Thymus (tissue), 14 donors: ENCODE data around the gene PPP4R3B. TPM values are rescaled to one million over a fixed set of nuclear protein-coding genes. Genes with fewer than 3 reads are reported as not detected.

Source experiments
- DNase-seq, 9 donors: peaks; one replicate each; pipeline ENCODE4 v3.0.0-alpha.2; 2013; ENCODE audit warnings: low spot score in 9 of 9, low read depth in 6 of 9, missing footprints in 1 of 9
- H3K27ac ChIP-seq, 2 donors: one replicate each; pipeline ENCODE4 v1.5.1; 2013; ENCODE audit warnings: control low read depth in 1 of 2, low read depth in 1 of 2, low read length in 1 of 2, mild to moderate bottlenecking in 1 of 2, moderate library complexity in 1 of 2
- H3K27me3 ChIP-seq, 2 donors: one replicate each; pipeline ENCODE4 v1.5.1; 2013; ENCODE audit warnings: low read length in 1 of 2; ENCODE audit not compliant: control insufficient read depth in 2 of 2, insufficient read depth in 1 of 2
- H3K36me3 ChIP-seq, 2 donors: one replicate each; pipeline ENCODE4 v1.5.1; 2013; ENCODE audit warnings: low read length in 1 of 2, mild to moderate bottlenecking in 1 of 2, moderate library complexity in 1 of 2; ENCODE audit not compliant: control insufficient read depth in 2 of 2, insufficient read depth in 2 of 2
- H3K4me1 ChIP-seq, 2 donors: one replicate each; pipeline ENCODE4 v1.5.1; 2013; ENCODE audit warnings: low read length in 2 of 2; ENCODE audit not compliant: control insufficient read depth in 2 of 2, insufficient read depth in 2 of 2
- H3K4me3 ChIP-seq, 2 donors: one replicate each; pipeline ENCODE4 v1.5.1; 2013; ENCODE audit warnings: low read length in 2 of 2, control low read depth in 1 of 2, mild to moderate bottlenecking in 1 of 2
- H3K9me3 ChIP-seq, 2 donors: one replicate each; pipeline ENCODE4 v1.5.1; 2013; ENCODE audit warnings: low read length in 1 of 2, mild to moderate bottlenecking in 1 of 2; ENCODE audit not compliant: control insufficient read depth in 2 of 2, insufficient read depth in 1 of 2
- WGBS: extraction: QIAGEN DNeasy Blood & Tissue Kit; methylation state at CpG from one replicate; pipeline ENCODE4 v1.1.7; 2013; 5-methylcytosine and 5-hydroxymethylcytosine counted together
- long read RNA-seq, 10 donors: transcript quantifications; one replicate each; lab custom pipeline, GENCODE V29; 2026
- polyA plus RNA-seq: library from polyadenylated mRNA; stranded (reverse); fragments of 200-250 nt; gene quantifications from one replicate; pipeline ENCODE4 v1.2.3, GENCODE V29; 2013
- total RNA-seq: library from RNA; stranded (reverse); fragments of 120-200 nt; gene quantifications from one replicate; pipeline ENCODE4 v1.2.4, GENCODE V29; 2013
- donor health status: healthy.

The PPP4R3B gene
- total RNA-seq (56.0 TPM), polyA plus RNA-seq (45.9 TPM)
- long read RNA-seq, donor 1, result 0 reads
- long read RNA-seq, donor 2, full-length matches to known transcripts, result 5 of 44 reads
- long read RNA-seq, donor 2, partial matches to known transcripts, result 39 of 44 reads
- long read RNA-seq, donor 2, other reads (novel, unspliced or antisense), result 0 of 44 reads
- long read RNA-seq, donor 3, full-length matches to known transcripts, result 7 of 27 reads
- long read RNA-seq, donor 3, partial matches to known transcripts, result 20 of 27 reads
- long read RNA-seq, donor 3, other reads (novel, unspliced or antisense), result 0 of 27 reads
- long read RNA-seq, donor 4, full-length matches to known transcripts, result 5 of 5 reads
- long read RNA-seq, donor 4, partial matches to known transcripts, result 0 of 5 reads
- long read RNA-seq, donor 4, other reads (novel, unspliced or antisense), result 0 of 5 reads
- long read RNA-seq, donor 5, full-length matches to known transcripts, result 3 of 15 reads
- long read RNA-seq, donor 5, partial matches to known transcripts, result 12 of 15 reads
- long read RNA-seq, donor 5, other reads (novel, unspliced or antisense), result 0 of 15 reads
- long read RNA-seq, donor 6, full-length matches to known transcripts, result 9 of 14 reads
- long read RNA-seq, donor 6, partial matches to known transcripts, result 5 of 14 reads
- long read RNA-seq, donor 6, other reads (novel, unspliced or antisense), result 0 of 14 reads
- long read RNA-seq, donor 7, full-length matches to known transcripts, result 7 of 27 reads
- long read RNA-seq, donor 7, partial matches to known transcripts, result 20 of 27 reads
- long read RNA-seq, donor 7, other reads (novel, unspliced or antisense), result 0 of 27 reads
- long read RNA-seq, donor 8, result 0 reads
- long read RNA-seq, donor 9, full-length matches to known transcripts, result 2 of 8 reads
- long read RNA-seq, donor 9, partial matches to known transcripts, result 6 of 8 reads
- long read RNA-seq, donor 9, other reads (novel, unspliced or antisense), result 0 of 8 reads
- long read RNA-seq, donor 10, full-length matches to known transcripts, result 1 of 7 reads
- long read RNA-seq, donor 10, partial matches to known transcripts, result 6 of 7 reads
- long read RNA-seq, donor 10, other reads (novel, unspliced or antisense), result 0 of 7 reads

GRCh38 chr2:55617175-55618024, at the start of gene PPP4R3B:
Gene PPP4R3B, minus strand, starts transcription at chr2:55617622. Its CDS starts 337 bp downstream, at chr2:55617285.
- H3K4me3 ChIP-seq, result peak within 1 kb of the TSS; percentile 95 to 99
- under 1% methylated on average over 82 of the region's 82 CpGs for WGBS
- H3K36me3 ChIP-seq, result peaks cover 8 to 20% of the 10 kb centered on the region in 2 donors
- DNase-seq, result peak; percentile 92 to 100 (median 98)
- H3K4me1 ChIP-seq, result peaks cover 22 to 27% of the 10 kb centered on the region in 2 donors
- H3K27me3 ChIP-seq, result no peaks in the 10 kb centered on the region
- peak within 1 kb of the TSS; percentile 96 to 97 for H3K27ac ChIP-seq
- no peaks in the 10 kb centered on the region for H3K9me3 ChIP-seq

- no peak for DNase-seq
- WGBS, result over 99% methylated on average over 2 of the region's 2 CpGs
- Histone ChIP-seq H3K36me3 (peaks cover 0 to 25% of the 10 kb centered on the region in 2 donors), H3K4me3 (no peak overlapping the region), H3K27me3 (no peaks in the 10 kb centered on the region), H3K4me1 (no peaks in the 10 kb centered on the region), H3K27ac (no peak overlapping the region), H3K9me3 (no peaks in the 10 kb centered on the region)
Observed at GRCh38 chr2:55653255-55653654, 35.8 kb upstream of the PPP4R3B start.

- 97% methylated on average over 1 of the region's 1 CpG for WGBS
- no peak overlapping the region for H3K27ac ChIP-seq
- H3K4me1 ChIP-seq, result no peaks in the 10 kb centered on the region
- no peaks in the 10 kb centered on the region for H3K9me3 ChIP-seq
- DNase-seq, result no peak
- H3K36me3 ChIP-seq, result peaks cover 0 to 15% of the 10 kb centered on the region in 2 donors
- H3K27me3 ChIP-seq, result no peaks in the 10 kb centered on the region
- no peak overlapping the region for H3K4me3 ChIP-seq
Observed at GRCh38 chr2:55649211-55649610, 31.8 kb upstream of the PPP4R3B start.

GRCh38 chr2:55636831-55637230, 19.4 kb upstream of the PPP4R3B start:
- 98% methylated on average over 3 of the region's 3 CpGs for WGBS

GRCh38 chr2:55628931-55629330, 11.5 kb upstream of the PPP4R3B start:
- Histone ChIP-seq H3K27me3 (no peaks in the 10 kb centered on the region), H3K9me3 (no peaks in the 10 kb centered on the region), H3K27ac (no peak overlapping the region), H3K36me3 (peaks cover 0 to 20% of the 10 kb centered on the region in 2 donors), H3K4me1 (no peaks in the 10 kb centered on the region), H3K4me3 (no peak overlapping the region)
- 71% methylated on average over 2 of the region's 2 CpGs for WGBS
- no peak for DNase-seq

More at GRCh38 chr2:55636831-55637230, 19.4 kb upstream of the PPP4R3B start:
- DNase-seq, result no peak
- Histone ChIP-seq H3K4me3 (no peak overlapping the region), H3K4me1 (no peaks in the 10 kb centered on the region), H3K36me3 (peaks cover 3 to 43% of the 10 kb centered on the region in 2 donors), H3K27me3 (no peaks in the 10 kb centered on the region), H3K9me3 (no peaks in the 10 kb centered on the region), H3K27ac (no peak overlapping the region)

- H3K4me3 ChIP-seq, result no peak overlapping the region
- H3K27ac ChIP-seq, result no peak overlapping the region
- no peaks in the 10 kb centered on the region for H3K27me3 ChIP-seq
- DNase-seq, result no peak
- H3K9me3 ChIP-seq, result no peaks in the 10 kb centered on the region
- H3K36me3 ChIP-seq, result peaks cover 0 to 20% of the 10 kb centered on the region in 2 donors
- WGBS, result 100% methylated on average over 1 of the region's 1 CpG
- H3K4me1 ChIP-seq, result no peaks in the 10 kb centered on the region
Observed at GRCh38 chr2:55627915-55628314, 10.5 kb upstream of the PPP4R3B start.

GRCh38 chr2:55621802-55622201, 4.4 kb upstream of the PPP4R3B start:
- Histone ChIP-seq H3K4me1 (peaks cover 18 to 22% of the 10 kb centered on the region in 2 donors), H3K4me3 (no peak overlapping the region), H3K27me3 (no peaks in the 10 kb centered on the region), H3K36me3 (peaks cover 8 to 11% of the 10 kb centered on the region in 2 donors), H3K9me3 (no peaks in the 10 kb centered on the region), H3K27ac (no peak overlapping the region)
- no peak for DNase-seq
- 96% methylated on average over 7 of the region's 7 CpGs for WGBS

GRCh38 chr2:55620123-55620779, 2.8 kb upstream of the PPP4R3B start:
- Histone ChIP-seq H3K27me3 (no peaks in the 10 kb centered on the region), H3K4me1 (peaks cover 22 to 27% of the 10 kb centered on the region in 2 donors), H3K9me3 (no peaks in the 10 kb centered on the region), H3K36me3 (peaks cover 8 to 10% of the 10 kb centered on the region in 2 donors), H3K4me3 (no peak overlapping the region), H3K27ac (no peak overlapping the region)
- DNase-seq, result no peak
- 88% methylated on average over 3 of the region's 3 CpGs for WGBS
